Brain microvascular endothelial cell (primary cell): Measurements from ENCODE around the gene GLP2R.

Experiments
- DNase-seq: peaks from one replicate; pipeline ENCODE4 v3.0.0-alpha.2; 2020
- H3K27ac ChIP-seq: fragments of 250-450 bp; sonication (Bioruptor Pico); 2 replicates; pipeline ENCODE4 v1.5.1; 2020; ENCODE audit warnings: mild to moderate bottlenecking, moderate library complexity
- H3K27me3 ChIP-seq: fragments of 250-450 bp; sonication (Bioruptor Pico); replicated peaks from 2 replicates; pipeline ENCODE4 v1.5.1; 2020; ENCODE audit warnings: mild to moderate bottlenecking
- H3K36me3 ChIP-seq: fragments of 250-450 bp; sonication (Bioruptor Pico); replicated peaks from 2 replicates; pipeline ENCODE4 v1.5.1; 2020; ENCODE audit warnings: mild to moderate bottlenecking
- H3K4me3 ChIP-seq: 2 replicates; pipeline ENCODE4 v1.5.1; 2011; ENCODE audit warnings: low read depth, mild to moderate bottlenecking, control low read depth, low read length, moderate library complexity
- CTCF ChIP-seq: IDR thresholded peaks from 2 replicates; pipeline ENCODE4 v1.5.1; 2011; ENCODE audit warnings: low read depth, mild to moderate bottlenecking, moderate library complexity, low read length, control low read depth, inconsistent platforms; ENCODE audit errors: missing control alignments
- in situ Hi-C: cut with HindIII; loops from 2 replicates; pipeline ENCODE4 v1.10.0; 2017; ENCODE audit warnings: low sequenced_read_pairs, low pct_ligation_motif_present

Gene GLP2R

DNA sequence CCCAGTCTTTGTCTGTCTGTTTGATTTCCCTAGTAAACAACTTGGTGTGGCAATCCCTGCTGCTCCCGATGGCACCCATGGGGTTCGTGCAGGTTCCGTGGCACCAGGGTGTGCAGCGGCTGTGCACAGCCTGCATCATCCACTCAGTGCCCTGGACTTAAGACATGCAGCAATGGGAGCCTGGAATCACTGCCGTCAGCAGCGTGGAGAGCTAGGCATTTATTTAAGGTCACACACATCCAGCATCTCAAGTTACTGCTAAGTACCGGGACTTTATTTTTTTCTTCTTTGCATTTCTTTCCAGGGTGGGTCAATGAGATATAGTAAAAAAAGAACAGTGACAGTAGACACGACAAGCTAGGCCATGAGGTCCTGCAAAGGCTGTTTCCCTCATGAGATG is 37.1 kb upstream of the GLP2R start:
- no peak for DNase-seq
- no peak overlapping the region for H3K27ac ChIP-seq
- no peaks in the 10 kb centered on the region for H3K27me3 ChIP-seq
- in situ Hi-C loops = no loop called here
- H3K4me3 ChIP-seq = no peak overlapping the region
- TF ChIP-seq CTCF = no peak
- no peaks in the 10 kb centered on the region for H3K36me3 ChIP-seq

DNA sequence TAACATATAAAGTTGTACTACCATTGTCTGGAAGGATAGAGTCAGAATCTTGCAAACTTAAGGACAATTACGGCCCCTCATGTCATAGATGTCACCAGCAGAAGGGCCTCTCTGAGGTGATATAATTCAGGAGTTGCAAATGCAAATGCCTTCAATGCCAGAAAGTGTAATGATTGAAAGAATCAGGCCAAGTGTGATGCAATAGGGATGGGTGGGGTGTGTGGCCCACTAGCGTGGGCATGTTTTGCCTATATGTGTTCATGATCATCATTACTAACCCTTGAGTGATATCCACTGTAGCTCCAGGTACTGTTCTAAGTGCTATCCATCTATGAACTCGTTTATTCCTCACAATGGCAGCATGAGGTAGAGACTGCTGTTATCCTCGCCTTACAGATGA is 35.4 kb upstream of the GLP2R start:
- no peak for TF ChIP-seq CTCF
- Histone ChIP-seq H3K36me3 (no peaks in the 10 kb centered on the region), H3K4me3 (no peak overlapping the region), H3K27ac (no peak overlapping the region), H3K27me3 (no peaks in the 10 kb centered on the region)
- in situ Hi-C loops = no loop called here
- DNase-seq = no peak

- no peaks in the 10 kb centered on the region for H3K36me3 ChIP-seq
- H3K4me3 ChIP-seq = no peak within 1 kb of the TSS
- no peak within 1 kb of the TSS for H3K27ac ChIP-seq
- in situ Hi-C loops = no loop called here
- H3K27me3 ChIP-seq = no peaks in the 10 kb centered on the region
- no peak for TF ChIP-seq CTCF
- DNase-seq = no peak
These were observed 34.5 kb upstream of the GLP2R start, which contains the start of gene DHRS7C for GRCh38 chr17:9790889-9791876. Gene DHRS7C (minus strand): TSS chr17:9791592. CDS start chr17:9791284, 308 bp downstream.

GRCh38 chr17:9792181-9792840 is 33.4 kb upstream of the GLP2R start:
- in situ Hi-C loops = no loop called here
- H3K27ac ChIP-seq = no peak overlapping the region
- H3K27me3 ChIP-seq = no peaks in the 10 kb centered on the region
- TF ChIP-seq CTCF = no peak
- DNase-seq = no peak
- no peaks in the 10 kb centered on the region for H3K36me3 ChIP-seq
- H3K4me3 ChIP-seq = no peak overlapping the region

DNA sequence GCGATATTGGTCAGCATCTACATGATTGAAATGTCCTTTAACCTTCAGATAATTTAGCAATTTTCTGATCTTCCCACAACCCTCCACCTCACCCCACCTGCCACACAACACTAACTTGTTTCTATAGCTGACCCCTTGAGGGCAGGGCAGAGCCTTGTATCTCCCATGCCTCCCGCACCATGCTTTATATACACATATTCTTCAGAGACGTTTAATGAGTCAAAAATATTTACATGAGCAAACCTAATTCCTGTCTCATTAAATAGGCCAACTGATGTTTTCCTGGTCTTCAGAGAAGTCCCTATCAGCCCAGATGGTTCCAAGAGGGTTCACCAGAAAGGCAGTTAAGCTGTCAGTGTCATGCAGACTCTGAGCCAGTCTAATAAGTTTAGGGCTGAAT is 27.7 kb upstream of the GLP2R start:
- Histone ChIP-seq H3K27ac (no peak overlapping the region), H3K4me3 (no peak overlapping the region), H3K27me3 (no peaks in the 10 kb centered on the region), H3K36me3 (no peaks in the 10 kb centered on the region)
- no peak for DNase-seq
- in situ Hi-C loops = no loop called here
- TF ChIP-seq CTCF = no peak
